GM12872 (cell line): ENCODE data around the gene F11.

ENCODE experiments used
- TF ChIP-seq, protein P1 (sequence below): IDR thresholded peaks from 3 replicates; pipeline ENCODE4 v1.5.1; 2011; ENCODE audit warnings: low read depth, mild to moderate bottlenecking, low read length, moderate library complexity; ENCODE audit not compliant: insufficient read depth

Gene F11

GRCh38 chr4:186260117-186260503 is 5.9 kb upstream of the F11 start:
- TF ChIP-seq, protein P1, sequence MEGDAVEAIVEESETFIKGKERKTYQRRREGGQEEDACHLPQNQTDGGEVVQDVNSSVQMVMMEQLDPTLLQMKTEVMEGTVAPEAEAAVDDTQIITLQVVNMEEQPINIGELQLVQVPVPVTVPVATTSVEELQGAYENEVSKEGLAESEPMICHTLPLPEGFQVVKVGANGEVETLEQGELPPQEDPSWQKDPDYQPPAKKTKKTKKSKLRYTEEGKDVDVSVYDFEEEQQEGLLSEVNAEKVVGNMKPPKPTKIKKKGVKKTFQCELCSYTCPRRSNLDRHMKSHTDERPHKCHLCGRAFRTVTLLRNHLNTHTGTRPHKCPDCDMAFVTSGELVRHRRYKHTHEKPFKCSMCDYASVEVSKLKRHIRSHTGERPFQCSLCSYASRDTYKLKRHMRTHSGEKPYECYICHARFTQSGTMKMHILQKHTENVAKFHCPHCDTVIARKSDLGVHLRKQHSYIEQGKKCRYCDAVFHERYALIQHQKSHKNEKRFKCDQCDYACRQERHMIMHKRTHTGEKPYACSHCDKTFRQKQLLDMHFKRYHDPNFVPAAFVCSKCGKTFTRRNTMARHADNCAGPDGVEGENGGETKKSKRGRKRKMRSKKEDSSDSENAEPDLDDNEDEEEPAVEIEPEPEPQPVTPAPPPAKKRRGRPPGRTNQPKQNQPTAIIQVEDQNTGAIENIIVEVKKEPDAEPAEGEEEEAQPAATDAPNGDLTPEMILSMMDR: no peak

- TF ChIP-seq, protein P1: no peak
Observed at GRCh38 chr4:186260504-186261448, 5.2 kb upstream of the F11 start.

GRCh38 chr4:186264660-186265059 is 1.3 kb upstream of the F11 start:
- TF ChIP-seq, protein P1: no peak

- TF ChIP-seq, protein P1: no peak
Observed at GRCh38 chr4:186266729-186267456, 904 bp downstream of the F11 start.

- TF ChIP-seq, protein P1: no peak
Observed at GRCh38 chr4:186271081-186271678, 5.2 kb downstream of the F11 start.

GRCh38 chr4:186272699-186273391 is 6.9 kb downstream of the F11 start:
- TF ChIP-seq, protein P1: no peak

DNA sequence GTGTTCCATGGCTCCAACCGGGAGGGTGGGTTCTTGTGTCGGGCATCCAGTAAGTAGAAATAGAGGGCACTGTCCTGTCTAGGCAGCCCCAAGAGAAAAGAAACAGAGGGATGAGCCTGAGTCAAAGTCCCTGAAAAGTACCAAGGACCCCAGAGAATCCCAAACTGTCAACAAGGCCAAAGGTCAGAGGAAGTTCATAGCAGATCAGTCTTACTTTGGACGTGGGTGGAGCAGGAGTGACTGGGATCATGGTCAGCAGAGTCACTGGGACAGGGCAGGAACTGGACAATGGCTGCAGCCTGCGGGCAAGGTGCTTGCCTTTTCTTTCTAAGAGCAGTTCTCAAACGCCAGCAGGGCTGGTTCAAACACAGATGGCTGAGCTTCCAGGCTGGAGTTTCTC is 17.3 kb downstream of the F11 start:
- TF ChIP-seq, protein P1: no peak
